GM19438 (cell line): Measurements from ENCODE around the gene BET1L.

Experiments used
- ATAC-seq: cut with Tn5 transposase; IDR thresholded peaks from one replicate; pipeline ENCODE4 v1.9.1; 2021; ENCODE audit warnings: low read depth; ENCODE audit not compliant: unreplicated experiment

Gene BET1L

GRCh38 chr11:210803-211180 is 3.6 kb upstream of the BET1L start:
- no peak for ATAC-seq

DNA sequence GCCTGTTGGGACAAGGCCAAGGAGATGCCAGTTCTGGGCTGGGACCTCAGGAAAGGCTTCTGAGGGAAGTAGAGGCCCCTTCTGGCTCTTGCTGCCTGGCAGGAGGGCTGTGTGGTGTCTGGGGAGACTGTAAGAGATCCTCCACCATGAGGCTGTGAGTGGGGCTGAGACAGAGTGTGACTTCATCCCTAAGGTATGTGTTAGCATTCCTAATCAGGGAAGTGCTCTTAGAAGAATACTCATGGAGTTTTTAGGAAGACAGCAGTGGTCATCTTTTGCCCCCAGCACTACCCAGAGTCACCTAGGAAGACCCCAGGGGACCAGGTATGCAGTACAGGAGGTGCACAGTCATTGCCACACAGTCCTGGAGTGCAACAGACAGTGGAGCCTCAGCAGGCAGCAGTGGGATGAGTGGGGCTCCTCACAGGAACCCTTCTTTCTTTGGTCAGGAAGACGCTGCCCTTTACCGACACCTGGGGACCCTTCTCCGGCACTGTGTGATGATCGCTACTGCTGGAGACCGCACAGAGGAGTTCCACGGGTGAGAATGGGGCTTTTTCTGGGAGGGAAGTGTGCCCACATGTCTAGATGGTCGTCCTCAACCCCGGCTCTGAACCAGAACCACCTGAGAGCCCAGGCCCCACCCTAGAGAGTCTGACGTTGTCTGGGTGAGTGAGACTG is 3.1 kb upstream of the BET1L start:
- no peak for ATAC-seq

- ATAC-seq = no peak
These were observed 2.3 kb upstream of the BET1L start for GRCh38 chr11:209275-210121.

GRCh38 chr11:208917-209260 is 1.7 kb upstream of the BET1L start:
- ATAC-seq = no peak

DNA sequence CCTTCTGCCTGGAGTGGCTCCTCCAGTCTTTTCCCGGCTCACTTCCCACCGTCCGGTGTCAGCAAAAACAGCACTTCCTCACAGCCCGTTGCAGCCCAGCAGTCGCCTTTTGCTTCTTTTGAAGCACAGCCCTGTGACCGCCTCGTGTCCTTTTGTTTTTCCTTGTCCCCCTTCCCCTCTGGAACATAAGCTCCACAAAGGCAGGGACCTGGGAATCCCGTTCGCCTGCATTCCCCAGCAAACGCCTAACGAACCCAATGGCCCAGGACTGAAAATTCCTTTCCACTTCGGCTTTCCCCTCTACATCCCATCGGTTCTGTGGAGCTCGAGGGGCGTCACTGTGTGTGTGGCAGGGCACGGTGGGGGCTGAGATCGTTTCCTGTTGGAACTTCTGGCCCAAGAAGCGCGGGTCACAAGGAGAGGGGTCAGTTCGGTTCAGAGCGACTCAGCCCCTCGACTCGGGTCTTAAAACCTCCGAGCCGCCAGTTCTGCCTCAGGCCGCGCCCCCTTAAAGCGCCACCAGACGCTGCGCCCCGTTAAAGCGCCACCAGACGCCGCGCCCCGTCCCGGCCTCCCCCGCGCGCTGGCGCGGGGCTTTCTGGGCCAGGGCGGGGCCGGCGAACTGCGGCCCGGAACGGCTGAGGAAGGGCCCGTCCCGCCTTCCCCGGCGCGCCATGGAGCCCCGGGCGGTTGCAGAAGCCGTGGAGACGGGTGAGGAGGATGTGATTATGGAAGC is 1.1 kb upstream of the BET1L start:
- ATAC-seq = no peak

DNA sequence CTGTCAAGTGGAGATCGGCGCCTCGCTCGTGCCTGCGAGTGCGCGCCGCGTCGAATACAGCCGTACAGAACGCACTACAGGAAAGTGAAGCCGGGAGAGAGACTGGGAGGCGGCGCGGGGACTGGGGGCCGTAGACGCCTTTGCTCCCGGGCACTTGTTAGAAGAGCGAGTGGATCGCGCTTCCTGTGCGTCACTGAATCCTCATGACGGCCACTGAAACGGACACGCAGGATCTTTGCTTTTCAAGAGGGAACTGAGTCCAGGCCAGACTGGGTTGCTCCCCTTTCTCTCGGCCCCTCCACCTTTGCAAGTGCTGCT is 623 bp upstream of the BET1L start:
- ATAC-seq = peak; percentile 7

- ATAC-seq = peak; percentile 26
These were observed 532 bp downstream of the BET1L start for GRCh38 chr11:206526-207207.

GRCh38 chr11:206002-206384 is 1.2 kb downstream of the BET1L start:
- no peak for ATAC-seq

GRCh38 chr11:205221-206001 is 1.8 kb downstream of the BET1L start:
- ATAC-seq = no peak

- no peak for ATAC-seq
These were observed 2.6 kb downstream of the BET1L start for GRCh38 chr11:204587-205109.

DNA sequence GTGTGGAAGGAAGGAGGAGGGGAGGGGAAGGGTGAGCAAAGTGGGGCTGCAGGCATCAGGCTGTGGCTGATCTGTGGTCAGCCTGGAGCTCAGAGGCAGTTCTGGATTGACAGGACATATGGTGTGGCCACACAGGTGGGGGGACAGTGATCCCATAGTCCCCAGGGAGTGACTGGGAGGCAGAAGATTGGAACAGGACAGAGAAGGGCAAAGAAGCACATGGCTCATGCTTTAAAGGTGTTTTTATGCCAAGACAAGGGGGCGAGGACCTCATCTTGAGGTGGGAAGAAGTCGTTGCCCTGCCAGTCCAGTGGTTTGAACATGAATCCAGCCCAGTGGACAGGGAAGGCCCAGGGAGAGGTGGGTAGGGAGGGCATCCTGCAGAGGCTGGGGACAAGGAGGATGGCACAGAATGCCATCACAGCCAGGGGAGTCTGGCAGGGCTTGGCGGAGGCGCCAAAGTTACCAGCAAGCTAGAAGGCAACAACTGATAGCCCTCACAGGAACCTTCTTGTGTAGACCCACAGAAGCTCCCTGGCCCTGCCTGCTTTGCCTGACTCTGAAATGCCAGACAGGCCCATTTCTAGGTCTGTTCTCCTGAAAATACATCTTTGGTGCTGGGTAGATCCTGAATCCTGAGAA is 3.1 kb downstream of the BET1L start:
- no peak for ATAC-seq

DNA sequence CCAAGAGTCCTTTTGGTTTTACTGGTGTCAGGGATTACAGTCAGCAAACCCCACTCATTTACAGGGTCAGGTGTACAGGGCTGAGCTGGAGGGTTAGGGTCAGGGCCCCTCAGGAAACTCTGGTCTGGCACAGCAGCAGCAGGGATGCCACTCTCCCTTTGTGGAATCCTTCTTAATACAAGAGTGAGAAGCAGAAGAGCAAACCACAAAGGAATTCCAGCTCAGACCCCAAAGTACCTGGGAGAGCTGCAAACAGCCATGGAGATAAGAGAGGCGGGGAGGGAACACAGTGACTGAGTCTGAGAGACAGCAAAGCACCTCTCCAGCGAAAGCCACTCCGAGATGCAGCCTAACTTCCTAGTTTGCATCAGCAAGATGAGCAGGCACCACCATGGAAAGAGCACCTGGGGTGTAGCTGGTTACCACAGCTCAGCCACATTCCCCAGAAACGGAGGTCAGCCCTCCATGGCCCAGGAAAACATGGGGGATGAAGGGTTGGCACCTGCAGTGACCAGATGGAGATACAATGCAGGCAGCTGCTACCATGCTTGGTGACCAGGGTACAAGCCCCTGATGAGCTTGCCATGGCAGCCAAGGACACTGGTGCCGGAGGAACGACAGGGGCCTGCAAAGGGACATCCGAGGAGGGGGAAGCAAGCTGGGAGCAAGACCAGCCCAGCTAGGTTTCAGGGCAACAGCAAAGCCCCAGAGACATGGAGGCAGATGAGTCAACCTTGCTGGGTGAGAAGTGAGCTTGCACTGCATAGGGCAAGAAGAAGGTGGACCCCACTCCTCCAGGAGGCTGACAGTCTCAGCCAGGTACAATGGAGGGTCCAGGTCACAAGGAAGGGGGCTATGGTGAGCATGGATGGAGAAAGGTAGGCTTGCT is 3.9 kb downstream of the BET1L start:
- ATAC-seq = no peak

DNA sequence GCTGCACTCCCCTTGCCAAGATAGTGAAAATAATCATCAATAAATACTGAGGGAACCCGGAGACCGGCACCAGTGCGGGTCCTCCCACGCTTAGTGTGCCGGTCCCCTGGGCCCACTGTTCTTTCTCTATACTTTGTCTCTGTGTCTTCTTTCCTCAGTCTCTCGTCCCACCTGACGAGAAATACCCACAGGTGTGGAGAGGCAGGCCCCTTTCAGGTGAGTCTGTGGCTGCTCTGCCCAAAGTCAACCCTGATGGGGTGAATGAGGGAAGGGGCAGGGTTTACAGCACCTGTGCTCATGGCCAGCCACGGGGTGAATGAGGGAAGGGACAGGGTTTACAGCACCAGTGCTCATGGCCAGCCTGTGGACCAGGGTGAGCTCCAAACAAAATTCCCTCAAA is 4.7 kb downstream of the BET1L start:
- no peak for ATAC-seq

DNA sequence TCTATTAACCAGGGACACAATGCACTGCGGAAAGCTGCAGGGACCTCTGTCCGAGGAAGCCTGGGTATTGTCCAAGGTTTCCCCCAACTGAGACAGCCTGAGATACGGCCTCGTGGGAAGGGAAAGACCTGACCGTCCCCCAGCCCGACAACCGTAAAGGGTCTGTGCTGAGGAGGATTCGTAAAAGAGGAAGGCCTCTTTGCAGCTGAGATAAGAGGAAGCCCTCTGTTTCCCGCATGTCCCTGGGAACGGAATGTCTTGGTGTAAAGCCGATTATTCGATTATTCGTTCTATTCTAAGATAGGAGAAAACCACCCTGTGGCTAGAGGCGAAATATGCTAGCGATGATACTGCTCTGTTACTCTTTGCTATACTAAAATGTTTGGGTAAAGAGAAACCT is 5.2 kb downstream of the BET1L start:
- no peak for ATAC-seq

- no peak for ATAC-seq
These were observed 6.8 kb downstream of the BET1L start for GRCh38 chr11:200224-201003.

DNA sequence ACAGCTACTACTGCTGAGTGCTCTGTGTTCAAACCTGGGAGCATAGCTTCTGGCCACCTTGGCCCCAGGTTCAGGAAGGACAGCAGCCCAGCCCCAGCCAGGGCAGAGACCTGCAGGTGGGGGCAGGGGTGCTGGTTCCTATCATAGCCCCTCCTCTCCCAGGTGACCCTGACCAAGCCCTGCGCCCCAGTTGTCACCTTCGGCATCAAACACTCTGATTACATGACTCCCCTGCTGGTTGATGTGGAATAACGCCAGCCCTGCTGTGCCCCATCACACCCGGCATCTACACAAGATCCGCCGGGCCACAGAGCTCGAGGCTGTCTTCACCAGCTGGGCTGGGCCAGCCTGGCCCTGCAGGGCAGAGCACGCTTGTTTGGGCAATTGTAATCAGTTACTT is 7.4 kb downstream of the BET1L start:
- ATAC-seq = no peak

DNA sequence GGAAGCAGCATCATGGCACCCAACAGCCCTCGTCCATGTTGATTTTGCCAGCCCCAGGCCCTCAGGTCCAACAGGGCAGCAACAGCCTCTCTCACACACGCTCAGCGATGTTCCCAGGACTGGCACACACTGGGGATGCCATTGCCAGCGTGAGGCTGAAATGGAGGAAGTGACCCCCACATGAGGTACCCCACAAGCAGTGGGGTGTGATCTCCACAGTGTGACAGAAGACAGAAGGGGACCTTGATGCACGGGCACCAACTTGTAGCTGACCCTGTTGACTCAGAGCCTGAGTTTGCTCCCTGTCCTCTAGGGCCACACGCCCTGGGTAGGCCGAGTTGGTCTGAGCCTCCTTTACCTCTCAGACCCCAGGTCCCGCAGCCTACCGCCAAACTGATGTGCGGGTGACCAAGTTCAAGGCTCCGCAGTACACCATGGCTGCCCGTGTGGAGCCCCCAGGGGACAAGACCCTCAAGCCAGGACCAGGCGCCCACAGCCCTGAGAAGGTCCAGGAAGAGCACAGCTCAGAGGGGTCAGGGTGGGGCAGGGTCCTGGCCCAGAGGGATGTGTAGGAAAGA is 8.1 kb downstream of the BET1L start:
- no peak for ATAC-seq
